ENCODE measurements around the gene SLC8A1. TPM values are rescaled to one million over a fixed set of nuclear protein-coding genes. Genes with fewer than 3 reads are reported as not detected.
"Not testable (repeated sequence)": the region's sequence is repeated elsewhere in the genome, so short reads cannot be mapped to it uniquely, and the experiment has no call there.

The SLC8A1 gene
- total RNA-seq, 4 donors from 2014 or later = 22.8 to 65.5 (median 42.0) TPM

DNA sequence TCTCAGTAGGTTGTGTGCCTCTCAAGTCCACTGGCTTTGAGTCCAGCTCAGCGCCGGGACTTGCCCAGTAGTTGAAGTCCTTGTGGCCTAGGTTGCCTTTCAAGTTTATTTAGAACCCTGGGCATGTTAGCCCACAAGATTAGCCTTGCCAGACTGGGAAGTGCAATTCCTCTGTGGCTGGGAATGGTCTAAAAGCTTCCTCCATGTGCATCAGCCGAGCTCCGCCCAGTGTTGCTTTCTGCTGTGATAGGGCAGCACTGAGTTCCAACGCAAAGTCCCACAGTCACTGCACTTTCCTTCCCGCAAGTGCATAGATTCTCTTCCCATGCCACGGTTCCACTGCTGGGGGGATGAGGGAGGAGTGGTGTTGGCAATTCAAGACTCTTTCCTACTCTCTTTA lies 364.0 kb downstream of the SLC8A1 start:
- intact Hi-C loops (cut with DNase I; ENCODE audit: low total_unique reads) = no loop called here
- DNase-seq = no peak
- Histone ChIP-seq H3K27me3 (no peaks in the 10 kb centered on the region), H3K4me1 (peaks cover 0 to 1% (median 0%) of the 10 kb centered on the region in 4 donors), H3K4me3 (no peak overlapping the region), H3K36me3 (no peaks in the 10 kb centered on the region), H3K27ac (no peak overlapping the region), H3K9me3 (no peaks in the 10 kb centered on the region)
- TF ChIP-seq, protein P1, sequence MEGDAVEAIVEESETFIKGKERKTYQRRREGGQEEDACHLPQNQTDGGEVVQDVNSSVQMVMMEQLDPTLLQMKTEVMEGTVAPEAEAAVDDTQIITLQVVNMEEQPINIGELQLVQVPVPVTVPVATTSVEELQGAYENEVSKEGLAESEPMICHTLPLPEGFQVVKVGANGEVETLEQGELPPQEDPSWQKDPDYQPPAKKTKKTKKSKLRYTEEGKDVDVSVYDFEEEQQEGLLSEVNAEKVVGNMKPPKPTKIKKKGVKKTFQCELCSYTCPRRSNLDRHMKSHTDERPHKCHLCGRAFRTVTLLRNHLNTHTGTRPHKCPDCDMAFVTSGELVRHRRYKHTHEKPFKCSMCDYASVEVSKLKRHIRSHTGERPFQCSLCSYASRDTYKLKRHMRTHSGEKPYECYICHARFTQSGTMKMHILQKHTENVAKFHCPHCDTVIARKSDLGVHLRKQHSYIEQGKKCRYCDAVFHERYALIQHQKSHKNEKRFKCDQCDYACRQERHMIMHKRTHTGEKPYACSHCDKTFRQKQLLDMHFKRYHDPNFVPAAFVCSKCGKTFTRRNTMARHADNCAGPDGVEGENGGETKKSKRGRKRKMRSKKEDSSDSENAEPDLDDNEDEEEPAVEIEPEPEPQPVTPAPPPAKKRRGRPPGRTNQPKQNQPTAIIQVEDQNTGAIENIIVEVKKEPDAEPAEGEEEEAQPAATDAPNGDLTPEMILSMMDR (IDR thresholded peaks at IDR 0.05) = no peak
- TF ChIP-seq EP300 (IDR thresholded peaks at IDR 0.05; ENCODE audit: low read depth) (no peak), POLR2AphosphoS5 (IDR thresholded peaks at IDR 0.05) (no peak), POLR2A (IDR thresholded peaks at IDR 0.05) (no peak)
- in situ Hi-C loops (cut with MboI; ENCODE audit: low pct_ligation_motif_present in 1 of 4, low pct_unique_long_range_greater_than_20kb in 1 of 4, low sequenced_read_pairs in 3 of 4) = no loop called here
- 70 to 93% methylated on average over 2 to 5 of the region's 7 CpGs for WGBS, 2 donors (ENCODE audit: low coverage in 1 of 2)

DNA sequence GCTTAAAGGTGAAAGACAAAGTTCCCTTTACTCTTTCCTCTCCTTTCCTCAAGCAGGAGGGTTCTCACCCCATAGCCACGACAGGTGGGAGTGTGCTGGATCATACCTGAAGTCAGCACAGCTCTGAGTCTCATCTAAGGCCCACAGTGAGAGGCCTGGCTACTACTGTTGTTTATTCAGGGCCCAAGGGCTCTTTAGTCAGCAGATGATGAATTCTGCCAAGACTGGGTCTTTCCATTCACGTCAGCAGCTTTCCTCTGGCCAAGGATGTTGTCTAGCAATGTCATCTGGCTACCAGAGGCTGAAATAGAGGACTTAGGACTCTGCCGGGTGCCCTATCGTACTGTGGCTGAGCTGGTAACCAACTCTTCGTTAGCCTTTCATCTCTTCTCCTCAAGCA lies 364.5 kb downstream of the SLC8A1 start:
- peaks cover 0 to under 1% of the 10 kb centered on the region in 2 donors for H3K9me3 ChIP-seq
- H3K4me1 ChIP-seq = no peaks in the 10 kb centered on the region
- no peaks in the 10 kb centered on the region for H3K36me3 ChIP-seq
- no peak for DNase-seq
- no peak for TF ChIP-seq POLR2A (IDR thresholded peaks at IDR 0.05)
- no peak for TF ChIP-seq POLR2AphosphoS5 (IDR thresholded peaks at IDR 0.05)
- TF ChIP-seq, protein P1 (IDR thresholded peaks at IDR 0.05) = no peak
- no peak for TF ChIP-seq EP300 (IDR thresholded peaks at IDR 0.05; ENCODE audit: low read depth)
- in situ Hi-C loops (cut with MboI; ENCODE audit: low pct_ligation_motif_present in 1 of 4, low pct_unique_long_range_greater_than_20kb in 1 of 4, low sequenced_read_pairs in 3 of 4) (no loop called here), intact Hi-C loops (cut with DNase I; ENCODE audit: low total_unique reads) (no loop called here)
- H3K27ac ChIP-seq = no peak overlapping the region
- 71% methylated on average over 5 of the region's 5 CpGs; no CpG with 5 or more reads in 1 of the 2 donors for WGBS, 2 donors (ENCODE audit: low coverage in 1 of 2)
- no peak overlapping the region for H3K4me3 ChIP-seq
- H3K27me3 ChIP-seq = no peaks in the 10 kb centered on the region

DNA sequence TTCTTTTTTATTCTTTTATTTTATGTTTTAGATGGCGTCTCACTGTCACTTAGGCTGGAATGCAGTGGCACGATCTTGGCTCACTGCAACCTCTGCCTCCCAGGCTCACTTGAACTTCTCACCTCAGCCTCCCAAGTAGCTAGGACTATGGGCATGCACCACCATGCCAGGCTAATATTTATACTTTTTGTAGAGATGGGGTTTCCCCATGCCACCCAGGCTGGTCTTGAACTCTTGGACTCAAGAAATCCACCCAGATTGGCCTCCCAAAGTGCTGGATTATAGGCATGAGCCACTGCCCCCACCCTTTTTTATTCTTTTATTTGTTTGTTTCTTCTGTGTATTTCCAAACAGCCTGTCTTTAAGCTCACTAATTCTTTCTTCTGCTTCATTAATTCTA lies 366.1 kb downstream of the SLC8A1 start:
- no peak for DNase-seq
- intact Hi-C loops (cut with DNase I; ENCODE audit: low total_unique reads) (no loop called here), in situ Hi-C loops (cut with MboI; ENCODE audit: low pct_ligation_motif_present in 1 of 4, low pct_unique_long_range_greater_than_20kb in 1 of 4, low sequenced_read_pairs in 3 of 4) (no loop called here)
- Histone ChIP-seq H3K9me3 (peaks cover 0 to 9% of the 10 kb centered on the region in 2 donors), H3K27me3 (no peaks in the 10 kb centered on the region), H3K4me3 (no peak overlapping the region), H3K36me3 (no peaks in the 10 kb centered on the region), H3K4me1 (no peaks in the 10 kb centered on the region), H3K27ac (no peak overlapping the region)
- TF ChIP-seq POLR2AphosphoS5 (IDR thresholded peaks at IDR 0.05) = no peak
- no peak for TF ChIP-seq EP300 (IDR thresholded peaks at IDR 0.05; ENCODE audit: low read depth)
- TF ChIP-seq, protein P1 (IDR thresholded peaks at IDR 0.05) = no peak
- no peak for TF ChIP-seq POLR2A (IDR thresholded peaks at IDR 0.05)
- 96 to 100% methylated on average over 2 of the region's 2 CpGs for whole genome bisulfite sequencing, 2 donors (ENCODE audit: low coverage in 1 of 2)

DNA sequence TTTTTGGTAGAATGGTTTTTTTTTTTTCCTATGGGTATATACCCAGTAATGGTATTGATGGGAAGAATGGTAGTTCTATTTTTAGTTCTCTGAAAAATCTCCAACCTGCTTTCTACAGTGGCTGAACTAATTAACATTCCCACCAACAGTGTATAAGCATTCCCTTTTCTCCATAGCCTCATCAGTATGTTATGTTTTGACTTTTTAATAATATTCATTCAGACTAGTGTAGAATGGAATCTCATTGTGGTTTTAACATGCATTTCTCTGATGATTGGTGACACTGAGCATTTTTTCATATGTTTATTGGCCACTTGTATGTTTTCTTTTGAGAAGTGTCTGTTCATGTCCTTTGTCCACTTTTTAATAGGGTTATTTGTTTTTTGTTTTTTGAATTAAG lies 378.6 kb downstream of the SLC8A1 start:
- H3K27me3 ChIP-seq; H3K4me3 ChIP-seq; H3K36me3 ChIP-seq; H3K4me1 ChIP-seq; intact Hi-C loops (cut with DNase I; ENCODE audit: low total_unique reads); H3K9me3 ChIP-seq; H3K27ac ChIP-seq; in situ Hi-C loops (cut with MboI; ENCODE audit: low pct_ligation_motif_present in 1 of 4, low pct_unique_long_range_greater_than_20kb in 1 of 4, low sequenced_read_pairs in 3 of 4); DNase-seq: not testable (repeated sequence)

DNA sequence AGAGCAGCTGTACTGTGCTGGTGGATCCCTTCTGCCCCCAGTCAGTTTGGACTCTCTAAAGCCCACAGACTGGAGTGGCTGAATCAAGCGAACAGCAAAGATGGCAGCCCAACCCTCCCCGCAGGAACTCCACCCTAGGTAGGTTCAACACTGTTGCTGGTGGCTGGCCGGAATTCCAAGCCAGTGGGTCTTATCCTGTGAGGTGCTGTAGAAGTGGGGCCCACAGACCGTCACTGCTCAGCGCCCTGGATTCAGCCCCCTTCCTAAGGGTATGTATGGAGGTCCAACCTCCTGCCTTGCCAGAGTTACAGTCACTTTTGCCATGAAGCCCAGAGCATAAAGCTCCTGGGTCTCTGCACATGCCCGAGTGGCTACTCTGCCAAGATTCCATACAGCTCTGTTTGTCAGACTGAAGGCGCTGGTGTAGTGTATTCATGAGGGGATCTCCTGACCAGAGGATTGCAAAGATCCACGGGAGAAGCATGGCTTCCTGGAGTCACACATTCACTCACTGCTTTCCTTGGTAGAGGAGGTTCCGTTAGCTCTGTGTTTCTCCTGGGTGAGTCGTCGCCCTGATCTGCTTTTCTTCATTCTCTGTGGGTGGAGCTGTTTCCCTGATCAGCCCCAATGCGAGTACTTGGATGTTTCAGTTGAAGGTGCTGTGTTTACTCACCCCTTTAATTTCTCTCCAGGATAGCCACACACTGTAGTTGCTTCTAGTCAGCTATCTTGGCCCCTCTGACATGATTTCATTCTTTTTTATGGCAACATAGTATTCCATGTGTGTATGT lies 379.3 kb downstream of the SLC8A1 start:
- intact Hi-C loops (cut with DNase I; ENCODE audit: low total_unique reads) = no loop called here
- H3K36me3 ChIP-seq = no peaks in the 10 kb centered on the region
- 84 to 88% methylated on average over 5 to 12 of the region's 12 CpGs for WGBS, 2 donors (ENCODE audit: low coverage in 1 of 2)
- H3K27me3 ChIP-seq = no peaks in the 10 kb centered on the region
- H3K9me3 ChIP-seq = no peaks in the 10 kb centered on the region
- no peak for TF ChIP-seq POLR2A (IDR thresholded peaks at IDR 0.05)
- TF ChIP-seq, protein P1 (IDR thresholded peaks at IDR 0.05) = no peak
- no peak for TF ChIP-seq EP300 (IDR thresholded peaks at IDR 0.05; ENCODE audit: low read depth)
- TF ChIP-seq POLR2AphosphoS5 (IDR thresholded peaks at IDR 0.05) = no peak
- no peak for DNase-seq
- H3K4me3 ChIP-seq = no peak overlapping the region
- no peak overlapping the region for H3K27ac ChIP-seq
- in situ Hi-C loops (cut with MboI; ENCODE audit: low pct_ligation_motif_present in 1 of 4, low pct_unique_long_range_greater_than_20kb in 1 of 4, low sequenced_read_pairs in 3 of 4) = no loop called here
- H3K4me1 ChIP-seq = no peaks in the 10 kb centered on the region
